Measurements from ENCODE around the gene RANBP9. TPM values are rescaled to one million over a fixed set of nuclear protein-coding genes. Genes with fewer than 3 reads are reported as not detected.

The RANBP9 gene
- total and polyA plus RNA-seq, 9 of the 15 experiments (the other 6 are each of a cell fraction or from before 2014, with no cell fraction given): 27.5 to 130 (median 61.5) TPM

GRCh38 chr6:13614926-13615791 lies 96.5 kb downstream of the RANBP9 start, which contains the start of gene NOL7 (continued):
- TF ChIP-seq MBD2 (IDR thresholded peaks at IDR 0.05; ENCODE audit: borderline replicate concordance, low read depth) (peak; percentile 87), GABPB1 (CRISPR knock-in tag; IDR thresholded peaks at IDR 0.05) (peak; percentile 100), ZNF311 (CRISPR knock-in tag; IDR thresholded peaks at IDR 0.05) (no peak), FOXA1 (IDR thresholded peaks at IDR 0.05; ENCODE audit: borderline replicate concordance) (no peak), PRDM10 (IDR thresholded peaks at IDR 0.05; ENCODE audit: partially characterized antibody) (peak; percentile 65), HIVEP1 (CRISPR knock-in tag; IDR thresholded peaks at IDR 0.05) (0 out of 2 replicates have a peak, but pooled peaks have one; percentile 13), ZNF324 (CRISPR knock-in tag; IDR thresholded peaks at IDR 0.05) (no peak), ZNF445 (CRISPR knock-in tag; IDR thresholded peaks at IDR 0.05; ENCODE audit: low read depth) (no peak), TBL1XR1 (IDR thresholded peaks at IDR 0.05; ENCODE audit: low read length in 2 of 2) (peak; percentile 69 to 99), THAP12 (CRISPR knock-in tag; IDR thresholded peaks at IDR 0.05) (peak; percentile 100), TARDBP (IDR thresholded peaks at IDR 0.05) (peak; percentile 93), ZNF316 (IDR thresholded peaks at IDR 0.05) (no peak; the same call in 1 of the 2 replicates), PPARD (CRISPR knock-in tag; IDR thresholded peaks at IDR 0.05) (no peak), EP300 (IDR thresholded peaks at IDR 0.05; ENCODE audit: low read length) (no peak), TBP (optimal IDR thresholded peaks at IDR 0.05; ENCODE audit: low read depth, low read length) (peak; percentile 97), GTF2B (IDR thresholded peaks at IDR 0.05; ENCODE audit: extremely low read depth, insufficient read length) (no peak), SIRT6 (IDR thresholded peaks at IDR 0.05; ENCODE audit: low read depth, low read length) (no peak), CSDE1 (IDR thresholded peaks at IDR 0.05) (no peak), SMC3 (conservative IDR thresholded peaks at IDR 0.05; ENCODE audit: insufficient read depth, low read depth, low read length) (no peak; the same call in 1 of the 2 replicates), ZNF384 (IDR thresholded peaks at IDR 0.05; ENCODE audit: low read depth, low read length) (0 out of 2 replicates have a peak, but pooled peaks have one; percentile 43), ZNF79 (CRISPR knock-in tag; IDR thresholded peaks at IDR 0.05; ENCODE audit: low read depth) (no peak), XRCC5 (IDR thresholded peaks at IDR 0.05; ENCODE audit: low read depth, low read length) (peak; percentile 95)

All from K562 (cell line).